GM21381 (cell line): Measurements from ENCODE around the gene GSG1L2.
"Not testable (repeated sequence)": the region's sequence is repeated elsewhere in the genome, so short reads cannot be mapped to it uniquely, and the experiment has no call there.

ENCODE experiments used
- ATAC-seq: cut with Tn5 transposase; IDR thresholded peaks from one replicate; pipeline ENCODE4 v1.9.1; 2021; ENCODE audit warnings: mild to moderate bottlenecking, moderate library complexity; ENCODE audit not compliant: unreplicated experiment

The GSG1L2 gene

DNA sequence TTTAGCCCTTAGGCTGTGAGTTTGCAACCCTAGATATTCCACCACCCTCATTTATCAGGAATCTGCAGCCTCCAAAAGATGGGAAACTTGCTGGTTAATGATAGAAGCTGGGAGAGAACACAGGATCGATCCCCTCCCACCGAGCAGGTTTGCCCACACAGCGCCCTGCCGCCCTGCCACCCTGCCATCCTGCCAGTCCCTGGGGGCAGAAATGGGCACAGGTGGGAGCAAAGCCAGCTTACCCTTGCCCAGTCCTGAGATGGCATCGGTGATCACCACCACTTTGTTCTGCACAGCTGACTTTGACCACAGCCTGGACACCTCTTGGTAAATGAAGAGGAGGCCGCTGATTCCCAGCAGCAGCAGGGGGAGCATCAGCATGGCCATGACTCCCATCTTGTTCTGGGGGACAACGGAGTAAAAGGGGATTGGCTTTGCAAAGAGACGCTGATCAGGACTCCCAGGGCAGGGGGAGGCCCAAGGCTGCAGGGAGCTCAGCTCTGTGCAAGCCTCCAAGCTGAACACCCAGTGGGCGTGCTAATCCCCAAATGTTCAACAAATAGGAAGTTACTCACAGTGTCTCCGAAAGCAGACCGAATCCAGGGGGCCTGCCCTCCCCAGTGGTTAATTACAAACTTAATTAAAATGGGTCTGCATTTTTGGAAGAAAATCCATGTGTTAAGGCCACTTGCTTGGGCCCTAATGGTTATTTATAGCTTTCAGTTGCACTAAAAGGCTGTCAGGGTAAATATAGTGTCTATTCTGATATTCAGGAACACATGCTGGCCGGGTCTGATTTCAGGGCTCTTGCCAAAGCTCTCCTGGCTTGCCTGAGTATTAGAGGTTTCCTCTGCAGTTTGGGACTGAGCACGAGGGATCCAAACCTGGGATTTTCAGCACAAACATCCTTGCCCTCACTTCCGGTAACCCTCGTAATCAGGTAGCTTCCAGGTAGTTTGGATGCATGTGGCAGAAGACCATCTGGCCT lies 30.7 kb downstream of the GSG1L2 start, which contains the start of gene DHRS7C:
TSS of gene DHRS7C (minus strand) at position 704 of the 988 bp plus-strand sequence. CDS start at position 396, 308 bp downstream.
- ATAC-seq, result no peak

DNA sequence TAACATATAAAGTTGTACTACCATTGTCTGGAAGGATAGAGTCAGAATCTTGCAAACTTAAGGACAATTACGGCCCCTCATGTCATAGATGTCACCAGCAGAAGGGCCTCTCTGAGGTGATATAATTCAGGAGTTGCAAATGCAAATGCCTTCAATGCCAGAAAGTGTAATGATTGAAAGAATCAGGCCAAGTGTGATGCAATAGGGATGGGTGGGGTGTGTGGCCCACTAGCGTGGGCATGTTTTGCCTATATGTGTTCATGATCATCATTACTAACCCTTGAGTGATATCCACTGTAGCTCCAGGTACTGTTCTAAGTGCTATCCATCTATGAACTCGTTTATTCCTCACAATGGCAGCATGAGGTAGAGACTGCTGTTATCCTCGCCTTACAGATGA lies 31.6 kb downstream of the GSG1L2 start:
- ATAC-seq, result no peak

DNA sequence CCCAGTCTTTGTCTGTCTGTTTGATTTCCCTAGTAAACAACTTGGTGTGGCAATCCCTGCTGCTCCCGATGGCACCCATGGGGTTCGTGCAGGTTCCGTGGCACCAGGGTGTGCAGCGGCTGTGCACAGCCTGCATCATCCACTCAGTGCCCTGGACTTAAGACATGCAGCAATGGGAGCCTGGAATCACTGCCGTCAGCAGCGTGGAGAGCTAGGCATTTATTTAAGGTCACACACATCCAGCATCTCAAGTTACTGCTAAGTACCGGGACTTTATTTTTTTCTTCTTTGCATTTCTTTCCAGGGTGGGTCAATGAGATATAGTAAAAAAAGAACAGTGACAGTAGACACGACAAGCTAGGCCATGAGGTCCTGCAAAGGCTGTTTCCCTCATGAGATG lies 33.3 kb downstream of the GSG1L2 start:
- no peak for ATAC-seq

- no peak for ATAC-seq
These were observed 37.3 kb downstream of the GSG1L2 start for GRCh38 chr17:9784544-9784943.

GRCh38 chr17:9783465-9783864 lies 38.4 kb downstream of the GSG1L2 start:
- ATAC-seq, result not testable (repeated sequence)

DNA sequence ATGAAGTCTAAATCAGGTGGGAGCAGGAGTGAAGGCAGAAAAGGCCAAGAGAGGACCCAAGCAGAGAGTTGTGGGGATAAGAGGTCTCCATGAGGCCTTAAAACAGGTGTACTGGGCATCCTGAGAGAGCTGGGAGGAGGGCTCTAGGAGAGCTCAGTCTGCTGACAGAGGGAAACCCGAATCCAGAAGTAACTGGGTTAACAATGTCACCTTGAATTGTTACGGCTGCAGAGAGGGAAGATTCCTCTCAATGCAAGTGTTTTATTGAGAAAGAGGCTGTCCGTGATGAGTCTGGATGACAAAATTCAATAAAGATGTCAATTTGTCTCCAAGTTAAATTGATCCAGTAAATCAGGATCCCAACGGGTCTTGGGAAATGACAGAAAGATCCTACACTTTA lies 38.8 kb downstream of the GSG1L2 start:
- ATAC-seq, result no peak

DNA sequence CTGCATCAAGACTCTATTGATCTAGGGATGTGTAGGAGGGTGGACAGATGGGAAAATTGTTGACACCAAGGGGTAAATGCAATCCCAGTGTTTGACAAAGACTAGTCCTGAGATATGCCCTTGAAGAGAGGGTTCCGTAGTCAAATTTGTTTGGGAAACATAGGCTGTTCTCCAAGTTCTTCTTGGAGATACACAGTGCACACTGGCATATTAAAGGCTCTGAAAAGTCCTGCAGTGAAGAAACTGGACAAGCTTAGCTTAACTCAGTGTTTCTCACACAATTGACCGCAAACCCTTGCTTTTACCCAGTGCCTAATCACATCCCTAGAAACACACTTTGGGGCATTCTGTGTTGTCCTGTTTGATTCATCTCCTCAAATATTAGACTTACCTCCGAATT lies 41.3 kb downstream of the GSG1L2 start:
- no peak for ATAC-seq

DNA sequence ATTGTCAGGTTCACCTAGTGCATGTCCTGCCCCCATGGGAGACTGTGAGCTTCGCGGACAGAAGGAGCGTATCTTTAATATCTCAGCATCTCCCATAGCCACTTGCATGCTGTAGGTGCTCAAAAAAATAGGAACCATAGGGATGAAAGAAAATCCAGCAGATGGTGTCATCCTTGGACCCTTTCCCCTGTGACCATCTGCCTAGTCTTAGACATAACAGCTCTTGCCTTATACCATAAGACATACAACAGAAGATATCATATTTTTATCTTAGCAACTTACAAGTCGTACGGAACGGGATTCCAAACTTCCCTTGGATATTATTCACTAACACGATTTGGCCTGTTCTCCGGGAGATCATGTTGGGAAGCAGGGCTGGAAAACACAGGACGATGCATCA lies 45.0 kb downstream of the GSG1L2 start:
- ATAC-seq, result no peak

- no peak for ATAC-seq
These were observed 49.2 kb downstream of the GSG1L2 start for GRCh38 chr17:9772658-9773057.

DNA sequence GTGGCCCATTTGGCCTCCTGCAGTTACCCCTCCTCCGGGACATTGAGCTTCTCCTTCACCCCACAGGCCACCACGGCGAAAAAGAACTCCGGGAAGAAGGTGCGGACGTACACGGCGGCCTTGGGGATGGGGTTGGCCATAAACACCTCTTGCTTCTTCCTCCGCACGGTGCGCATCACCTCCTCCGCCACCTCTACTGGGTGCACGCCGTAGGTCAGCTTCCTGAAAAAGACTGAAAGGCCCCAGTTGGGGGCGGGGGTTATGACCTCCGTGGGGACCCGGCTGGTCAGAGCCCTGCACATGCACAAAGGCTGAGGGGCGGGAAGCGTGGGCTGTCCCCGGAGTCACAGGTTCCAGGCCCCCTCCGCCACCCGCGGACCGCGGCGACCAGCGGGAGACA lies 50.4 kb downstream of the GSG1L2 start:
- ATAC-seq, result no peak

- ATAC-seq, result no peak
These were observed 52.7 kb downstream of the GSG1L2 start for GRCh38 chr17:9769036-9769695.

DNA sequence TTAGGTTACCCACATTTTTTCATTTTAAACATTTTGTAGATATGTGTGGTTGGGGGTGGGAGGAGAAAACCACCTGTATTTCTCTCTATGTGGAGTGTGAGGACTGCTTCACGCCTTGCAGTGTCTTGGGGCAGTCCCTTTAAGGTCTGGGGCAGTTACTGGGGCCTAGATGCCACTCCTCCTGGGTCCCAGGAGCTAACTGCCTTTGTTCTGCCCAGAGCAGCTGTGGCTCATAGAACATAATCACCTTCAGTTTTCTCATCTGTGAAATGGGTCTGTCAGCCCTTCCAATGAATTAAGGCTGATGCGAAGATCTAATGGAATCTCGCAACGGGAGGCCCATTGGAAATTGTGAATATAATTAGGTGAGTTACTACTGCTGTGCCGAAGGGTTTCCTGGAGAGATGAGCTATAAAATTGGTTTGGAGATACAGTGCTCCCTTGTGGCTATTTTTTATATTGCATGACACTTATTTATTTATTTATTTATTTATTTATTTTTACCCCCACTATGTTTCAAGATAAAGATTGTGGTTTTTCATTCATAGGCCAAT lies 53.4 kb downstream of the GSG1L2 start:
- ATAC-seq, result no peak

- no peak for ATAC-seq
These were observed 54.4 kb downstream of the GSG1L2 start for GRCh38 chr17:9767432-9767991.

DNA sequence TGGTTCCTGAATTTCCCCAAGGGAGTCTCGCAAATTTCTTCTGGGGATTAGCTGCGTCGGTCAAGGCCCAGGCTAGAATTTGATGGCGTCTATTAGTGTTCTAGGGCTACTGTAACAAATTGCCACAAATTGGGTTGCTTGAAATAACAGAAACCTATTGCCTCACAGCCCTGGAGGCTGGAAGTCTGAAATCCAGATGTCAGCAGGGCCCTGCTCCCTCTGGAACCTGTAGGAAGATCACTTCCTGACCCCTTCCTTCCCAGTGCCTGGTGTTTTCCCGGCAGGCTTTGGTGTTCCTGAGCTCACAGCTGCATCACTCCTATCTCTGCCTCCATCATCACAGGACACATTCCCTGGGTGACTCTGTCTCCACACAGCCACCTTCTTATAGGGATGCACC lies 54.9 kb downstream of the GSG1L2 start:
- no peak for ATAC-seq

- ATAC-seq, result no peak
These were observed 56.6 kb downstream of the GSG1L2 start for GRCh38 chr17:9765322-9765721.

DNA sequence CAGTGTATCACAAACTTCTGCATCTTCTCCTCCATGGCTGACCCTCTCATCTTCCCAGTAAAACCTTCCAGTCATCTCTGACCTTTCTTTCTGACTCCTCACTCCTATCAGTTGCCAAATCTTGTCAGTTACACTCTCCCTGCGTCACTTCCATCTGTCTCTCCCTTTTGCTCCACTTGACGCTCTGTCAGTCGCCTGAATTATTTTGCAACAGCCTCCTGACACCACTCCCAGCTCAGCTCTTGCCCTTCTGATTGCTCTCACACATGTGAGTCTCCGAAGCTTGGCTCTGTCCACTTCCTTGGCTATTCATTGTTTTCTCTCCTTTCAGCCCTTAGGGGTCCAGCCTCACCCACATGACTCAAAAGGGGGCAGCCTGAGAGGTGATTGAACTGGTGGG lies 58.2 kb downstream of the GSG1L2 start:
- ATAC-seq, result no peak

DNA sequence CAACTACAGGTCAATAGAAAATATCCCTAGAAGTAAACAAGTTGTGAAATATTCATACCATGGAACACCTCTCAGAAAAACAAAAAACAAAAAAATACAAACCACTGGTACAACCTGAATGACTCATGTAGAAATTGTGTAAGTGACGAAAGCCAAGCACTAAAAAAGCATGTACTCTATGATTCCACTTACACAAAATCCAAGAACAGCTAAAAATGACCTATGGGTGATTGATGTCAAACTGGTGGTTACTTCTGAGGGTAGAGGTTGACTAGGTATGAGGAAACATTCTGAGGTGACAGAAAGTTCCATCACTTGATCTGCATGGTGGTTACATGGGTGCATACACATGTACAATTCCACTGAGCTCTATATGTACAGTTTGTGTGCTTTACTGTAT lies 61.6 kb downstream of the GSG1L2 start:
- ATAC-seq, result no peak

DNA sequence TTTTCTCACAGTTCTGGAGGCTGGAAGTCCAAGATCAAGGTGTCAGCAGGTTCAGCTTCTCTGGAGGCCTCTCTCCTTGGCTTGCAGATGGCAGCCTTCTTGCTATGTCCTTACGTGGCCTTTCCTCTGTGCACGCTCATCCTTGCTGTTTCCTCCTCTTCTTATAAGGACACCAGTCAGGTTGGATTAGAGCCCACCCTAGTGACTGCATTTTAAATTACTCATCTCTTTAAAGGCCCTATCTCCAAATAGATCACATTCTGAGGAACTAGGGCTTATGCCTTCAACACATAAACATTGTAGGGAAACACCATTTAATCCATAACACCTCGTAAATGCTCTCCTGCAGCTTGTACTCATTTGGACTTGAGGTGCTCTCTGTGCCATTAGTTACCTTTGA lies 66.8 kb downstream of the GSG1L2 start:
- no peak for ATAC-seq
